Measurements from ENCODE around the gene FAM114A1.
"Not testable (repeated sequence)": the region's sequence is repeated elsewhere in the genome, so short reads cannot be mapped to it uniquely, and the experiment has no call there.

Gene FAM114A1

DNA sequence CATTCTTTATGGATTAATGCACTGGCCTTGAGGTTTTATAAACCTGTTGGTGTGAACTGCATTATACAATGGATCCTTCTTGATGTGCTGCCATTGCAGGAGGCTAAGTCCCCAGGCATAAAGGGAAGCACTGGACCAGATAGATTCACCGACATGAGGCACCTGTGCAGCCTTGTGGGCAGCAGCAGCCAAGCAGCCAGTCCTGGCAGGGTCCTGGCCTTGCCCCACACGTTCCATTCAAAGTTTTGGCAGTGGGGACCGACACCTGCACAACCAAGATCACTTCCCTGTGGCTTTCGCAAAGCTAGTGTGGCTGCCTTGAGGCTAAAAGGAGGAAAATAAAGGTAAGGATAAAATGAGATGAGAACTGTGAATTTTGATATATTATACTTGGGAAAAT lies 111.5 kb downstream of the FAM114A1 start:
- DNase-seq, result no peak

DNA sequence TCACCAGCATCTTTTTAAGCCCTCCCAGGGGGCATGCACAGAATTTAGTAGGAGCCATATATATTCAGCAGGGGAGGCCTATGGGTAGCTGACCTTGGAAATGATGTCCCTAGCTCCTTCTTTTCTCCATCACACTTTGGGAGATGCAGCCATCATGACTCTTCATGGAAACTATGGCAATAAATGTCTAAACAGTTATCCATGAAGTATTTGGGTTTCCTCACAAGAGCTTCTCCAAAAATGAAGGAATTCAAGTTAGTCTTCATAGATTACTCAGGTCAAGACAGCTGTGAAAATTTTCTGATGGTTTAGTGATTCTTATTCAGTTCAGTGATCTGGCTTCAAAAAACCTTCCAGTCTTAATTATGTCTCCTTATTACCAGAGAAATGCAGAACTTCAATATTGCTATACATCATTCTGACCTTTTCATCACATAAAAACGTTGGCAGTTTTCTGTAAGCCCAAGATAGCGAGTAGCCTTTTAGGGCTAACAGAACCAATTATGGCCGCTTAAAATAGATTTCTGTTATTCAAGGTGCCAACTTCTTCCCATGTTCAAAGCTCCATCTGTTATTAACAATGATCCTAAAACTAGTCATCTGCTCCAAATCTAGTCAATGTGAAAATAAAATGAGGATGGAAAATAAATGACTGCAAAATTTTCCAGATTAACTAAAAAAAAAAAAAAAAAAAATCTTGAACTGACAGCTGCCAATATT lies 112.1 kb downstream of the FAM114A1 start:
- no peak for DNase-seq

DNA sequence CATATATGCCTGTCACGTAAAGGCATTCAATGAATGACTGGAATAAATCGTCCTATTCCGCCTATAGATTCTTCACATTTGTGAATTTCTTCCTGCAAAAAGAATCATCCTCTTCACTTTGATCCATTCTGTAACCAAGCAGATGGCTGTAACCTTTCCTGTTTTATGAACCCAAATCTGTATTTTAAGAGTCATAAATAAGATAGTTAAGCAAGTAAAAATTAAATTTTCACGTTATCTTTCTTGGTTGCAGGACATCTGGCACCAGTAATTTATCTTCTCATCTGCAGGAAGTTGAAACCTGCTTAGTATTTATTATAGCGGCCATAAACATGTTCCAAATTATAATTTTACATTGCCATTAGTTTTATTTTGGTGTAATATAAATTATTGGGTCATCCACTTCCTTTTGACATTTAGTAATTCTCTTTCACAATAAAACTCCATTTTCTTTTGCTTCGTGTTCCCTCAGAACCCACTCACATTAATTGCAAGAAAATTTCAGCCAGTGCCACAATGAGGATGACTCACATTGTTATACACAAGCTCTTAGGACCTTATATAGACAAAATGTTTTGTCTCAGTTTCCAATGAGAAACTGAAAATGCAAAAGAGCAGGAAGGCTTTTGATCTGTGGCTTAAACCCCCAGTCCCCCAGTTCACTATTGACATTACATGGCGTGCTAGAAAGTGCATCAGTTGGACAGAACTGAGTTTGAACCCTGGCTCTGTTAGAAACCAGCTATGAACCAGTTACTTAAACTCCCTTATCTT lies 113.5 kb downstream of the FAM114A1 start:
- no peak for DNase-seq

DNA sequence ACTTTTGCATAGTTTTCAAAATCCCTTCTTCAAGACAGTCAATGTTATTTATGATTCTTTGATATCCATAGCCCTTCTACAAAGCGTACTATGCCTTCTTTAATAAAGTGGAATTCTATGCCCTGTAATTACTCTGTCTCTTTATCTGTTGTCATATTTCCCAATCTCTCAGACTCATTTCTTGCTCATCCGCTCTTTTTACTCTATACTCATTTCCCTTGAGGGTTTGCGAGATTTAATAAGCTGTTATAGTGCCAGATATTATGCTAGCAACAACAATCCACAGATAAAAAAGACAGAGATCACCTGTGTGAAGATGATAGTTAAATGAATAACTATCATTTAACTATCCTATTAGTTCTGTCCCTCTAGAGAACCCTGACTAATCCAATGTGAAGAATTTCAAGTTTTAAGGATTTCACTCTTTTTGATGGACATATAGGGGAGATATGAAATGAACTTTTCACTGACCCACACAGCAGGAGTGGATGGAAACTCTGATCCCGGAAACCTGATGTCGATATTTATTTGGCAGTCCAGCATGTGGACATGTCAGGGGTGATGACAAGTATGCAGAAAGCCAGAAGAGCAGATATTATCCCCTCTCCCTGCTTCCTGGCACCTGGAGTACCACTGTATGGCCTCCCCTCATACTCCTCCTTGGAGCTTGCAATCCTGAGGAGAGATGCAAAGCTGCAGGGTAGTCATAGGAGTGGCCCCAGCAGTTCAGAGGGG lies 114.9 kb downstream of the FAM114A1 start:
- DNase-seq, result no peak

DNA sequence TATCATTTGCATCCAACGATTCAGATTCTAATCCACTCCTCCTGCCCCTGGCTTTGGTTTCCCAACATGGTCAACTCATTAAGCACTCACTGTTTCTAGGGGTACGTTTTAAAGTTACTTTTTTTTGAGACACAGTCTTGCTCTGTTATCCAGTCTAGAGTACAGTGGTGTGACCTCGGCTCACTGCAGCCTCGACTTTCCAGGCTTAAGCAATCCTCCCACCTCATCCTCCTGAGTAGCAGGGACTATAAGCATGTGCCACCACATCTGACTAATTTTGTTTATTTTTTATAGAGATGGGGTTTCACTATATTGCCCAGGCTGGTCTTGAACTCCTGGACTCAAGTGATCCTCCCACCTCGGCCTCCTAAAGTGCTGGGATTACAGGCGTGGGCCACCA lies 115.7 kb downstream of the FAM114A1 start:
- no peak for DNase-seq

DNA sequence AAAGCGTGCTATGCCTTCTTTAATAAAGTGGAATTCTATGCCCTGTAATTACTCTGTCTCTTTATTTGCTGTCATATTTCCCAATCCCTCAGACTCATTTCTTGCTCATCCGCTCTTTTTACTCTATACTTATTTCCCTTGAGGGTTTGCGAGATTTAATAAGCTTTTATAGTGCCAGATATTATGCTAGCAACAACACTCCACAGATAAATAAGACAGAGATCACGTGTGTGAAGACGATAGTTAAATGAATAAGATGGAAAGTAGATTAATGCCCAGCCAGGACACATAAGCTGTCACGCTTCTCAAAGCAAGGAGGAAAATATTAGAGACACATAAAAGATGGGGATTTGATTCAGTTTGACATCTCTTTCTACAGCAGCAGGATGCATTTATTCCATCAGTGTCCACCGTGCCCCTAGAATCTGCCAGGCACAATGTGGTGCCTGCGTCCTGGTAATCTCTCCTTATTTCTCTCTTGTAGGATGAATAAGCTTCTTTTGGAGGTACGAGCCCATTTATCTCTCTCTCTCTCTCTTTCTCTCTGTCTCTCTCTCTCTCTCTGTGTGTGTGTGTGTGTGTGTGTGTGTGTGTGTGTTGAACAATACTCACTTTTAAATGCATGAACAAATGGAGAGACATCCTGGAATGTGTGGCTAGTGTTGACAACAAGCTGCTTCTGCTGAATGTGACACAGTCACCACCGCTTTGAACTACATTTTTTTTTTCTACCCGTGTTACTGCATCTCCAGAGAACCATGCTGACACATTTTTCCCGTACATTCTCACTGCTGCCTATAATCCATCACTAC lies 116.4 kb downstream of the FAM114A1 start:
- no peak for DNase-seq

DNA sequence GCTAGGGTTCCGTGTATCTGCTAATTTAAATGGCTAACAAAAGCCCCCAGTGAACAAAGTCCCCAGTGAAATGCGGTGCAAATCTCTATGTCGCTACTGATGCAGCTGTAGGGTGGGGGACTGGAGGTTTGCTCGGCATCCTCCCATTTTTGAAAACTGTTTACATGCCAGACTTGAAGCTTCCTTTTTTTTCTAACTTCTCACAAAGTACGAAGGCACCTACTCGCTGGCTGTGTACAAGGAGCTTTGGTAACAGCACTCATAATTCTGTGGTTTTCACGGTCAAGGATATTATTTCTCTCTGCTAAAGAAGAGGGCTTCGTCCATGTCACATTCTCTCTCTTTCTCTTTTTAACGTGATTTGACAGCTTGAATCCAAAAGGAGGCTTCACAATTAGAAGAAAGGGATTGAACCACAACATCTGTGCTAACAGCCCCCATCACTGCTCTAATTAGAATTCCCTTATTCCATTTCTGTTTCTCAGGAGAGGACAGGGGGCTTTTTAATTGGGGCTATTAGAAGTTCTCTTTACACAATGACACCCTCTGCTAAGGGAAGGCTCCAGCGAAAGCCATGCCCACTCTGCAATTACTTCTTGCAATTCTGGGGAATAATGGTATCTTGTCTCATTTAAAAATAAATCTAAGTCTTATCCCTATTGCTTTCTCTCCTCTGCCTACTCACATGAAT lies 117.9 kb downstream of the FAM114A1 start:
- no peak for DNase-seq

DNA sequence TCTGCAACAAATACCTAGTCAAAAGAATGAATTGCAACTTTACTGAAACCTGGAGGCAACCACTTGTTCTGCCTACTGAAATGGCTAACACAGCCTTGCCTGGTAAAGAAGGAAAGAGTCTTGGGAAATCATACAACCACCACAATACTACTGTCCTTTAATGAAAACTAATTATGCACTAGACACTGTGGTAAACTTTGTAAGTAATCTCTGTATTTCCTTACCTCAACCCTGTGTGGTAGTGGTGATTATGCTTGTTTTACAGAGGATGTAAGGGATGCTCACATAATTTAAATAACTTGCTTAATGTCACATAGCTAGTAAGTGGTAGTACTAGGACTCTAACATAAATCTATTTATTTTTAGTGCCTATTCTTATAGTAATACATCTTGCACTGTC lies 119.9 kb downstream of the FAM114A1 start:
- no peak for DNase-seq

DNA sequence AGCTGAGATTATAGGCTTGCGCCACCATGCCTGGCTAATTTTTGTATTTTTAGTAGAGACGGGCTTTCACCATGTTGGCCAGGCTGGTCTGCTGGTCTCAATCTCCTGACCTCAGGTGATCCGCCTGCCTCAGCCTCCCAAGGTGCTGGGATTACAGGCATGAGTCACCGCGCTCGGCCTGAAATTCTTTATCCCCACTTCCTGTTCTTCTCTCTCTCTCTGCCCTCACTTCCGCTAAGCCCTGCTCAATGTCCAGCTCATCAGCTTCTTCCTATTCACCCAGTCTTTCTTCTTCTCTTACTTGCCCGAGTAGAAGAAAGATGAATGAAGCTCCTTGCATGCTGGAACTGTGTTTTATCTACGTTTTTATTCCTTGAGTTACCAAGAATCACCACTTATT lies 120.7 kb downstream of the FAM114A1 start:
- not testable (repeated sequence) for DNase-seq

DNA sequence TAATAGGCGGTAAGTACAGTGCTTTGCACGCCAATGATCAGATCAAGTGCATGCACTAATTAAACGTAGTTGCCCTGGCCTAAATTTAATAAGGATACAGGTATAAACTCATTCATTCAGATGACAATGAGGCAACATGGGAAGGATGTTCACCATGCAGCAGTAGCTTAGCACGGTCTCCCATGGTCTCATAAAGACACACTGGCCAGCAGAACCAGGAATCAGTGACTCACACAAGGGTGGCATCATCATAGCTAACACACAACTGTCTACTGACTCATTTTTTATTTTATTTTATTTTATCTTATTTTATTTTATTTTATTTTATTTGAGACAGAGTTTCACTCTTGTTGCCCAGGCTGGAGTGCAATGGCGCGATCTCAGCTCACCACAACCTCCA lies 121.9 kb downstream of the FAM114A1 start:
- DNase-seq, result no peak

DNA sequence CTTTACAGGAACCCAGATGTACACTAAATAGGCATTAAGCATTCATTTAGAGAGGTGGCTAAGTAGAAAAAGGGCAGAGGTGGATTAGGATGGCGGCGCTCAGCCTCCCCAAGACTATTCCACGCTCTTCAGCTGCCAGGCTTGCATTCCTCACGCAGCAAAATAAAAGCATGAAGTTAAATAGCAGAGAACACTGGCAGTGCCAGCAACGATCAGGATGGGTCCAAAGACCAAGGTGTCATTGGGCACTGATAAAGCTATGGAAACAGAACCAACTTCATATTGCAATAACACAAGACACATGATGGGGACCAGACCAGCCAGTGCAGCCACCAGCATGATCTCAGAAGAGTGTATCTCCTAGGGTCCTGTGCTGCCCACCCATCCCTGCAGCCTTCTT lies 122.6 kb downstream of the FAM114A1 start:
- DNase-seq, result no peak

DNA sequence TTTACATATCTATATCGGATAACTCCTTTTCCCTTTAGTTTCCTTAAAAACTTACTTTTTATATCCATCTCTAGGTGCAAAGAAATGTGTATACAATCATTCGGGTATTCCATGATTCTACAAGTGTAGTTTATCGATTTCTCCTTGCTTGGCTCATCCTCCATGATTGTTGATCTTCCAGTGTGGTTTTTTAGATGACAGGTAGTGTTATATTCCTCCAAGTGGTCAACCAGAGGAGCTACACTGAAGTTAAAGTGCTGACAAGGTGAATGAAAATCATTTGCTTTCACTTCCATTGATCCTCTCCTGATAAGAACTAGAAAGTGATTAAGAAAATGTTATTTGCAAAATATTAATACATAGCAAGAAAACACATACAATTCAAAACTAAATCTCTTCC lies 126.1 kb downstream of the FAM114A1 start:
- DNase-seq, result no peak

DNA sequence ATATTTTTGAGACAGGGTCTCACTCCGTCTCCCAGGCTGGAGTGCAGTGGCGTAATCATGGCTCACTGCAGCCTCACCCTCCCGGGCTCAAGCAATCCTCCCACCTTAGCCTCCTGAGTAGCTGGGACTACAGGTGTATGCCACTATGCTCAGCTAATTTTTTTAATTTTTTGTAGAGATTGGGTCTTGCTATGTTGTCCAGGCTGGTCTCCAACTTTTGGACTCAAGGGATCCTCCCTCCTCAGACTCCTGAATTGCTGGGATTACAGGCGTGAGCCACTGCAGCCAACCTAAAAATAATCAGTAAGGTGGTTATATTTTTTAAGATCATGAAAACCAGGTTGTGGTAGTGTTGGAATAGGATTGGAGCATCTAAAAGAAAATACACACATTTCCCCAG lies 126.5 kb downstream of the FAM114A1 start:
- DNase-seq, result no peak

All from NCI-H1930 (cell line).